K562 (cell line): ENCODE measurements around the gene FARSA. TPM values are rescaled to one million over a fixed set of nuclear protein-coding genes. Genes with fewer than 3 reads are reported as not detected.

ENCODE experiments used
- ATAC-seq: fragments of 200-7000 bp; cut with Tn5 transposase; 3 replicates; pipeline ENCODE4 v1.9.1; 2020; ENCODE audit warnings: moderate library complexity
- BruUV-seq: library from RNA; stranded (reverse); fragments of 400-500 nt; replicated peaks from 2 replicates; lab custom pipeline; 2021; lab: Mats Ljungman, UMichigan
- CTCF ChIA-PET: fragments of 300-600 bp; formaldehyde crosslinking; extraction: SDS; loops from one replicate; lab custom pipeline; 2021; ENCODE audit warnings: low intra/inter-chr PET ratio; lab: Yijun Ruan, JAX
- POLR2A ChIA-PET: fragments of 300-600, 350-650 bp; sonication (Branson Sonifier 250); formaldehyde crosslinking; extraction: SDS; loops from one replicate; lab custom pipeline; 2021; ENCODE audit warnings: antibody characterized with exemption, inconsistent platforms; lab: Yijun Ruan, JAX
- DNase-seq, 4 experiments: peaks; one replicate each; pipeline versions ENCODE4 v3.0.0 to v3.0.0-alpha.2; 2011 to 2018; ENCODE audit warnings: low spot score in 3 of 4, mixed read lengths in 3 of 4; ENCODE audit errors: extremely low read depth in 1 of 4
- FAIRE-seq: peaks from 2 replicates; lab custom pipeline; 2011; peaks lifted over from hg19 to GRCh38; lab: Jason Lieb, UNC
- H2AFZ ChIP-seq: 2 replicates; pipeline ENCODE4 v1.6.0; 2011; ENCODE audit warnings: low read depth, low read length, control low read depth, inconsistent platforms
- H3K27ac ChIP-seq: fragments of 200-600 bp; 3 replicates; pipeline ENCODE4 v1.8.0; 2011; ENCODE audit warnings: low read depth, mild to moderate bottlenecking, control low read depth, inconsistent platforms, low read length, moderate library complexity, mixed read lengths; ENCODE audit errors: extremely low read depth
- H3K27me3 ChIP-seq, 2 experiments: fragments of 300-600 bp in 1 of 2; 2 replicates in 1 of 2; 3 replicates in 1 of 2; pipeline versions ENCODE4 v1.6.0 to v1.8.0; 2011; ENCODE audit warnings: inconsistent platforms in 2 of 2, low read length in 2 of 2, mild to moderate bottlenecking in 1 of 2, mixed read lengths in 1 of 2, moderate library complexity in 1 of 2; ENCODE audit not compliant: control insufficient read depth in 2 of 2, insufficient read depth in 2 of 2
- H3K36me3 ChIP-seq: fragments of 300-600 bp; 3 replicates; pipeline ENCODE4 v1.8.0; 2011; ENCODE audit warnings: mild to moderate bottlenecking, low read length, inconsistent platforms; ENCODE audit not compliant: control insufficient read depth, insufficient read depth
- H3K4me1 ChIP-seq, 2 experiments: fragments of 200-600 bp in 1 of 2; replicated peaks in 1 of 2; 2 replicates in 1 of 2; 3 replicates in 1 of 2; pipeline versions ENCODE4 v1.5.1 to v1.8.0; 2011; ENCODE audit warnings: inconsistent platforms in 2 of 2, low read length in 2 of 2, mild to moderate bottlenecking in 1 of 2, mixed read lengths in 1 of 2, moderate library complexity in 1 of 2; ENCODE audit not compliant: control insufficient read depth in 2 of 2, insufficient read depth in 2 of 2
- H3K4me2 ChIP-seq: 2 replicates; pipeline ENCODE4 v1.6.1; 2011; ENCODE audit warnings: low read length, control low read depth, inconsistent platforms, mixed read lengths; ENCODE audit not compliant: insufficient read depth
- H3K4me3 ChIP-seq: fragments of 200-600 bp; sonication (generic), shearing (Covaris generic); 2 replicates; pipeline ENCODE4 v1.5.1; 2016; ENCODE audit warnings: control low read depth, inconsistent platforms
- H3K79me2 ChIP-seq: fragments of 200-600 bp; 3 replicates; pipeline ENCODE4 v1.8.0; 2011; ENCODE audit warnings: low read length, inconsistent platforms; ENCODE audit not compliant: control insufficient read depth, insufficient read depth
- H3K9ac ChIP-seq, 2 experiments: 2 replicates each; pipeline versions ENCODE4 v1.6.0 to v1.6.1; 2011; ENCODE audit warnings: low read depth in 2 of 2, low read length in 2 of 2, control low read depth in 1 of 2, inconsistent platforms in 1 of 2, mild to moderate bottlenecking in 1 of 2, mixed read lengths in 1 of 2; ENCODE audit not compliant: insufficient read depth in 1 of 2
- H3K9me1 ChIP-seq: one replicate; pipeline ENCODE4 v1.6.0; 2011; ENCODE audit warnings: inconsistent platforms, mild to moderate bottlenecking, low read length, moderate library complexity; ENCODE audit not compliant: control insufficient read depth, insufficient read depth
- H3K9me3 ChIP-seq: replicated peaks from 2 replicates; pipeline ENCODE4 v1.5.1; 2011; ENCODE audit warnings: low read depth, low read length, inconsistent platforms; ENCODE audit not compliant: control insufficient read depth, insufficient read depth
- H4K20me1 ChIP-seq: replicated peaks from 2 replicates; pipeline ENCODE4 v1.6.1; 2011; ENCODE audit warnings: low read length, inconsistent platforms, mixed read lengths; ENCODE audit not compliant: control insufficient read depth, insufficient read depth
- HMGN3 ChIP-seq: IDR thresholded peaks from 2 replicates; pipeline ENCODE4 v1.6.1; 2011; ENCODE audit warnings: borderline replicate concordance, low read depth, mild to moderate bottlenecking, mixed read lengths, low read length; ENCODE audit not compliant: insufficient read length; ENCODE audit errors: extremely low read depth
- HNRNPK ChIP-seq: fragments of 200-400 bp; formaldehyde crosslinking; IDR thresholded peaks from one replicate; pipeline ENCODE4 v1.6.1; 2018; ENCODE audit warnings: mild to moderate bottlenecking, low read depth, low read length; ENCODE audit not compliant: poor library complexity, severe bottlenecking
- HNRNPL ChIP-seq: fragments of 200-400 bp; formaldehyde crosslinking; IDR thresholded peaks from 2 replicates; pipeline ENCODE4 v1.6.1; 2017; ENCODE audit warnings: low read depth, mild to moderate bottlenecking, low read length
- NUFIP1 ChIP-seq: fragments of 450-650 bp; IDR thresholded peaks from 2 replicates; pipeline ENCODE4 v1.6.1; 2018; ENCODE audit not compliant: partially characterized antibody
- POLR2A ChIP-seq: fragments of 450-650 bp; conservative IDR thresholded peaks from 2 replicates; pipeline ENCODE4 v1.6.1; 2016
- SIRT6 ChIP-seq: IDR thresholded peaks from one replicate; pipeline ENCODE4 v1.6.1; 2012; ENCODE audit warnings: low read depth, mild to moderate bottlenecking, control low read depth, inconsistent platforms, low read length, moderate library complexity
- SUPT5H ChIP-seq: fragments of 450-650 bp; IDR thresholded peaks from 2 replicates; pipeline ENCODE4 v1.6.1; 2016
- TEAD1 ChIP-seq, 2 experiments: fragments of 450-650 bp in 1 of 2; sonication (generic) in 1 of 2; formaldehyde crosslinking; IDR thresholded peaks; 2 replicates each; pipeline versions ENCODE4 v1.4.0 to v1.8.0; 2020 to 2022; ENCODE audit warnings: mild to moderate bottlenecking in 2 of 2, missing genetic modification reagents in 1 of 2
- ZBTB33 ChIP-seq: sonication (generic); formaldehyde crosslinking; IDR thresholded peaks from 2 replicates; pipeline ENCODE4 v1.8.1; 2023; ENCODE audit warnings: mild to moderate bottlenecking, missing genetic modification reagents
- WGBS: fragments of 100-300 bp; shearing (Covaris generic); methylation state at CpG from one replicate; pipeline ENCODE4 v1.1.6; 2016; ENCODE audit warnings: low coverage, mixed read lengths; ENCODE audit not compliant: insufficient coverage; ENCODE audit errors: missing lambda C conversion rate; 5-methylcytosine and 5-hydroxymethylcytosine counted together
- in situ Hi-C: fragments of 300-500 bp; cut with MboI; formaldehyde crosslinking; loops from 4 replicates; pipeline ENCODE4 v1.15.0; 2018; ENCODE audit warnings: inconsistent platforms, mixed read lengths
- intact Hi-C: fragments of 100-400 bp; cut with micrococcal nuclease; formaldehyde crosslinking; loops from 2 replicates; pipeline ENCODE4 v1.14.2; 2022
- polyA plus RNA-seq, 8 experiments: library from polyadenylated mRNA; depleted of rRNA in 4 of 8; stranded (reverse) in 5 of 8; unstranded in 3 of 8; fragments of >200 nt; fragmentation: Nextera tagmentation in 2 of 8; fragmentation: Illumina TruSeq in 1 of 8; extraction: Ambion mirVana in 2 of 8; extraction: Trizol in 1 of 8; gene quantifications; 2 replicates each; pipeline versions ENCODE4 v1.2.1 to v1.2.3, GENCODE V29; 2011 to 2014; ENCODE audit warnings: inconsistent platforms in 1 of 8, missing spikeins in 1 of 8
- total RNA-seq, 7 experiments: library from RNA; depleted of rRNA in 6 of 7; stranded (reverse); fragments of >200 nt in 6 of 7; fragmentation: Illumina TruSeq in 2 of 7; extraction: Trizol in 2 of 7; gene quantifications; 2 replicates each; pipeline versions ENCODE4 v1.2.1 to v1.2.3, GENCODE V29; 2011 to 2021; ENCODE audit warnings: low replicate concordance in 1 of 7

FARSA gene
- total and polyA plus RNA-seq, 9 of the 15 experiments (the other 6 are each of a cell fraction or from before 2014, with no cell fraction given) = 25.2 to 237 (median 89.6) TPM

GRCh38 chr19:12954612-12954962, 21.1 kb upstream of the FARSA start:
- Histone ChIP-seq H3K9me3 (no peaks in the 10 kb centered on the region), H3K4me3 (no peak overlapping the region), H3K27me3 (no peaks in the 10 kb centered on the region), H2AFZ (no peak overlapping the region), H3K27ac (peak overlapping the region; percentile 4; the same call in 1 of the 3 replicates), H4K20me1 (no peaks in the 10 kb centered on the region; the same call in 1 of the 2 replicates), H3K4me1 (peaks cover 0 to 39% of the 10 kb centered on the region in 2 experiments; a peak in 3 of 5 replicates), H3K9me1 (no peaks in the 10 kb centered on the region), H3K79me2 (peaks cover 52% of the 10 kb centered on the region), H3K9ac (peak overlapping the region in 1 of 2 experiments; percentile 56; a peak in 2 of 4 replicates), H3K36me3 (peaks cover 59% of the 10 kb centered on the region; the same call in 2 of the 3 replicates), H3K4me2 (no peak overlapping the region)
- ATAC-seq (no peak), DNase-seq (no peak), FAIRE-seq (no peak)
- in situ Hi-C loops = no loop called here
- WGBS = 23% methylated on average over 1 of the region's 1 CpG
- POLR2A ChIA-PET = interaction anchor here (0.7 to 3.7 kb wide), 10 partner anchors 8 to 209 kb away, joined by 3 to 18 read pairs (median 6); partner anchors contain the start of genes DAND5, GCDH, KLF1 and RAD23A
- TF ChIP-seq HNRNPK (no peak), NUFIP1 (no peak)
- CTCF ChIA-PET = no interaction called here
- intact Hi-C loops = no loop called here
- BruUV-seq = no TSS peak

GRCh38 chr19:12953799-12954611, 20.5 kb upstream of the FARSA start:
- FAIRE-seq = peak; percentile 11
- Histone ChIP-seq H3K9me3 (no peaks in the 10 kb centered on the region), H3K9me1 (no peaks in the 10 kb centered on the region), H3K4me2 (no peak overlapping the region), H3K79me2 (peaks cover 57% of the 10 kb centered on the region), H3K27me3 (no peaks in the 10 kb centered on the region), H3K27ac (peak overlapping the region; percentile 4; the same call in 1 of the 3 replicates), H3K4me1 (peaks cover 0 to 41% of the 10 kb centered on the region in 2 experiments; a peak in 3 of 5 replicates), H3K4me3 (no peak overlapping the region), H4K20me1 (no peaks in the 10 kb centered on the region; the same call in 1 of the 2 replicates), H2AFZ (no peak overlapping the region), H3K9ac (peak overlapping the region in 1 of 2 experiments; percentile 61; a peak in 2 of 4 replicates), H3K36me3 (peaks cover 64% of the 10 kb centered on the region; the same call in 2 of the 3 replicates)
- BruUV-seq = no TSS peak
- intact Hi-C loops = no loop called here
- 85% methylated on average over 6 of the region's 12 CpGs for WGBS
- ChIA-PET POLR2A (interaction anchor here (0.6 to 3.7 kb wide), 11 partner anchors 8 to 209 kb away, joined by 3 to 18 read pairs (median 4); partner anchors contain the start of genes DAND5, GCDH, KLF1 and RAD23A), CTCF (no interaction called here)
- DNase-seq = peak in 1 of 4 experiments; percentile 9
- in situ Hi-C loops = no loop called here
- ATAC-seq = no peak
- TF ChIP-seq HNRNPL = no peak
- peak; percentile 29 for TF ChIP-seq HMGN3
- peak; percentile 68; the same call in 1 of the 2 replicates for TF ChIP-seq ZBTB33
- peak; percentile 58 for TF ChIP-seq POLR2A
- TF ChIP-seq SUPT5H = peak; percentile 59; the same call in 1 of the 2 replicates
- TF ChIP-seq TEAD1 (CRISPR knock-in tag; IDR thresholded peaks at IDR 0.05) = no peak
- TF ChIP-seq SIRT6 = peak; percentile 64
